ENCODE data around the gene EHMT1.

EHMT1 gene

GRCh38 chr9:137878146-137878941 is 259.5 kb downstream of the EHMT1 start:
- no peak overlapping the region for H3K4me2 ChIP-seq (ENCODE audit: low read length)
- H4K20me1 ChIP-seq (ENCODE audit: insufficient read depth, low read length): no peaks in the 10 kb centered on the region
- TF ChIP-seq CTCF (IDR thresholded peaks at IDR 0.05; ENCODE audit: low read length): no peak
- TF ChIP-seq EZH2 (IDR thresholded peaks at IDR 0.05; ENCODE audit: borderline replicate concordance, low read length): no peak
- no peaks in the 10 kb centered on the region for H3K36me3 ChIP-seq (ENCODE audit: insufficient read depth, low read length)
- no peak overlapping the region for H3K9ac ChIP-seq (ENCODE audit: low read length)
- H3F3A ChIP-seq (ENCODE audit: insufficient read depth, low read length): no peaks in the 10 kb centered on the region
- H3K27me3 ChIP-seq (ENCODE audit: insufficient read depth, low read length): no peaks in the 10 kb centered on the region
- no peak overlapping the region for H3K4me3 ChIP-seq (ENCODE audit: low read depth, low read length, poor library complexity, severe bottlenecking)
- H3K9me2 ChIP-seq (ENCODE audit: low read depth, low read length): no peaks in the 10 kb centered on the region
- no peaks in the 10 kb centered on the region for H3K9me3 ChIP-seq (ENCODE audit: low read length)
- H3K79me2 ChIP-seq (ENCODE audit: insufficient read depth, low read length): no peaks in the 10 kb centered on the region
- no peaks in the 10 kb centered on the region for H3K4me1 ChIP-seq (ENCODE audit: insufficient read depth, low read length, severe bottlenecking)
- H2AFZ ChIP-seq (ENCODE audit: low read length): no peak overlapping the region
- H3K27ac ChIP-seq (ENCODE audit: low read depth, low read length, poor library complexity, severe bottlenecking): no peak overlapping the region

- no peak overlapping the region for H3K4me3 ChIP-seq (ENCODE audit: low read depth, low read length, poor library complexity, severe bottlenecking)
Observed at GRCh38 chr9:137879052-137879451, 260.2 kb downstream of the EHMT1 start.

GRCh38 chr9:137879566-137880150 is 260.9 kb downstream of the EHMT1 start:
- TF ChIP-seq EZH2 (IDR thresholded peaks at IDR 0.05; ENCODE audit: borderline replicate concordance, low read length) (no peak), CTCF (IDR thresholded peaks at IDR 0.05; ENCODE audit: low read length) (no peak)

More at GRCh38 chr9:137879052-137879451, 260.2 kb downstream of the EHMT1 start:
- H3K9me3 ChIP-seq (ENCODE audit: low read length): no peaks in the 10 kb centered on the region
- no peak for TF ChIP-seq CTCF (IDR thresholded peaks at IDR 0.05; ENCODE audit: low read length)
- TF ChIP-seq EZH2 (IDR thresholded peaks at IDR 0.05; ENCODE audit: borderline replicate concordance, low read length): no peak
- no peaks in the 10 kb centered on the region for H3K27me3 ChIP-seq (ENCODE audit: insufficient read depth, low read length)
- no peaks in the 10 kb centered on the region for H3F3A ChIP-seq (ENCODE audit: insufficient read depth, low read length)
- no peaks in the 10 kb centered on the region for H3K36me3 ChIP-seq (ENCODE audit: insufficient read depth, low read length)
- H4K20me1 ChIP-seq (ENCODE audit: insufficient read depth, low read length): no peaks in the 10 kb centered on the region
- H3K4me1 ChIP-seq (ENCODE audit: insufficient read depth, low read length, severe bottlenecking): no peaks in the 10 kb centered on the region
- H2AFZ ChIP-seq (ENCODE audit: low read length): no peak overlapping the region
- no peak overlapping the region for H3K4me2 ChIP-seq (ENCODE audit: low read length)
- no peak overlapping the region for H3K27ac ChIP-seq (ENCODE audit: low read depth, low read length, poor library complexity, severe bottlenecking)
- H3K9me2 ChIP-seq (ENCODE audit: low read depth, low read length): no peaks in the 10 kb centered on the region
- no peak overlapping the region for H3K9ac ChIP-seq (ENCODE audit: low read length)
- H3K79me2 ChIP-seq (ENCODE audit: insufficient read depth, low read length): no peaks in the 10 kb centered on the region

More at GRCh38 chr9:137879566-137880150, 260.9 kb downstream of the EHMT1 start:
- Histone ChIP-seq H3K79me2 (ENCODE audit: insufficient read depth, low read length) (no peaks in the 10 kb centered on the region), H4K20me1 (ENCODE audit: insufficient read depth, low read length) (no peaks in the 10 kb centered on the region), H3K36me3 (ENCODE audit: insufficient read depth, low read length) (no peaks in the 10 kb centered on the region), H3K27me3 (ENCODE audit: insufficient read depth, low read length) (no peaks in the 10 kb centered on the region), H3F3A (ENCODE audit: insufficient read depth, low read length) (no peaks in the 10 kb centered on the region), H3K9ac (ENCODE audit: low read length) (no peak overlapping the region), H3K4me2 (ENCODE audit: low read length) (no peak overlapping the region), H3K9me3 (ENCODE audit: low read length) (no peaks in the 10 kb centered on the region), H2AFZ (ENCODE audit: low read length) (no peak overlapping the region), H3K9me2 (ENCODE audit: low read depth, low read length) (no peaks in the 10 kb centered on the region), H3K4me3 (ENCODE audit: low read depth, low read length, poor library complexity, severe bottlenecking) (no peak overlapping the region), H3K4me1 (ENCODE audit: insufficient read depth, low read length, severe bottlenecking) (no peaks in the 10 kb centered on the region), H3K27ac (ENCODE audit: low read depth, low read length, poor library complexity, severe bottlenecking) (no peak overlapping the region)

Measured in OCI-LY1 (cell line).